Bronchial epithelial cell (primary cell): ENCODE results near the gene AKT3. TPM values are rescaled to one million over a fixed set of nuclear protein-coding genes. Genes with fewer than 3 reads are reported as not detected.

Source experiments
- DNase-seq: peaks from one replicate; pipeline ENCODE4 v3.0.0-alpha.2; 2010; ENCODE audit warnings: low read depth
- FAIRE-seq: peaks from 2 replicates; lab custom pipeline; 2011; peaks lifted over from hg19 to GRCh38; lab: Jason Lieb, UNC
- H3K27me3 ChIP-seq: 2 replicates; pipeline ENCODE4 v1.5.1; 2011; ENCODE audit warnings: low read length; ENCODE audit not compliant: control insufficient read depth, insufficient read depth
- H3K36me3 ChIP-seq: 2 replicates; pipeline ENCODE4 v1.5.1; 2011; ENCODE audit warnings: low read length; ENCODE audit not compliant: control insufficient read depth, insufficient read depth
- H3K4me3 ChIP-seq: 2 replicates; pipeline ENCODE4 v1.5.1; 2011; ENCODE audit warnings: mild to moderate bottlenecking, low read depth, low read length, control low read depth
- CTCF ChIP-seq: IDR thresholded peaks from 2 replicates; pipeline ENCODE4 v1.5.1; 2011; ENCODE audit warnings: mild to moderate bottlenecking, moderate library complexity, low read length, control low read depth, inconsistent platforms; ENCODE audit not compliant: insufficient read depth, severe bottlenecking
- total RNA-seq: library from RNA; depleted of rRNA; stranded (reverse); fragments of >200 nt; gene quantifications from 2 replicates; pipeline ENCODE4 v1.2.1, GENCODE V29; 2014

Gene AKT3
- total RNA-seq, 1 donor from 2014 or later: 7.9 TPM

- Histone ChIP-seq H3K27me3 (no peaks in the 10 kb centered on the region), H3K4me3 (no peak overlapping the region), H3K36me3 (no peaks in the 10 kb centered on the region)
- TF ChIP-seq CTCF: no peak
- DNase-seq (no peak), FAIRE-seq (no peak)
Observed at GRCh38 chr1:243535014-243535413, 315.0 kb downstream of the AKT3 start.

- TF ChIP-seq CTCF: no peak
- no peaks in the 10 kb centered on the region for H3K27me3 ChIP-seq
- no peak for DNase-seq
- no peak for FAIRE-seq
- H3K36me3 ChIP-seq: no peaks in the 10 kb centered on the region
- H3K4me3 ChIP-seq: no peak overlapping the region
Observed at GRCh38 chr1:243529512-243529911, 320.5 kb downstream of the AKT3 start.

GRCh38 chr1:243528459-243529121 lies 321.5 kb downstream of the AKT3 start:
- DNase-seq: no peak
- TF ChIP-seq CTCF: no peak
- no peak for FAIRE-seq

GRCh38 chr1:243526180-243526579 lies 323.9 kb downstream of the AKT3 start:
- no peak for FAIRE-seq
- TF ChIP-seq CTCF: no peak
- no peak for DNase-seq
- H3K36me3 ChIP-seq: no peaks in the 10 kb centered on the region
- no peak overlapping the region for H3K4me3 ChIP-seq
- no peaks in the 10 kb centered on the region for H3K27me3 ChIP-seq

More at GRCh38 chr1:243528459-243529121, 321.5 kb downstream of the AKT3 start:
- Histone ChIP-seq H3K36me3 (no peaks in the 10 kb centered on the region), H3K4me3 (no peak overlapping the region), H3K27me3 (no peaks in the 10 kb centered on the region)

- Histone ChIP-seq H3K4me3 (no peak overlapping the region), H3K36me3 (no peaks in the 10 kb centered on the region), H3K27me3 (no peaks in the 10 kb centered on the region)
- no peak for TF ChIP-seq CTCF
- no peak for FAIRE-seq
- peak; percentile 72 for DNase-seq
Observed at GRCh38 chr1:243525085-243525487, 325.0 kb downstream of the AKT3 start.

GRCh38 chr1:243523766-243524165 lies 326.3 kb downstream of the AKT3 start:
- Histone ChIP-seq H3K4me3 (no peak overlapping the region), H3K36me3 (no peaks in the 10 kb centered on the region), H3K27me3 (no peaks in the 10 kb centered on the region)
- no peak for DNase-seq
- no peak for TF ChIP-seq CTCF
- no peak for FAIRE-seq
